Trophoblast cell (in vitro differentiated cells and primary cell): ENCODE measurements around the gene PTGFRN.

Experiments
- DNase-seq, 2 donors: peaks; one replicate each; pipeline ENCODE4 v3.0.0-alpha.2; 2016
- H2AFZ ChIP-seq: 2 replicates; pipeline ENCODE4 v1.6.1; 2013; ENCODE audit warnings: low read length, moderate library complexity, mild to moderate bottlenecking; ENCODE audit not compliant: insufficient read depth, poor library complexity
- H2AK5ac ChIP-seq: 2 replicates; pipeline ENCODE4 v1.6.1; 2013; ENCODE audit warnings: mild to moderate bottlenecking, low read length
- H2BK120ac ChIP-seq: 2 replicates; pipeline ENCODE4 v1.6.1; 2013; ENCODE audit warnings: low read length, mild to moderate bottlenecking, moderate library complexity; ENCODE audit not compliant: insufficient read depth, poor library complexity
- H2BK12ac ChIP-seq: 2 replicates; pipeline ENCODE4 v1.6.1; 2013; ENCODE audit warnings: mild to moderate bottlenecking, low read length, moderate library complexity
- H2BK5ac ChIP-seq: 2 replicates; pipeline ENCODE4 v1.6.1; 2013; ENCODE audit warnings: low read length, low read depth, moderate library complexity, mild to moderate bottlenecking; ENCODE audit not compliant: poor library complexity
- H3K14ac ChIP-seq: 2 replicates; pipeline ENCODE4 v1.6.1; 2013; ENCODE audit warnings: mild to moderate bottlenecking, low read length
- H3K18ac ChIP-seq: 2 replicates; pipeline ENCODE4 v1.6.1; 2013; ENCODE audit warnings: mild to moderate bottlenecking, low read length
- H3K23ac ChIP-seq: 2 replicates; pipeline ENCODE4 v1.6.1; 2013; ENCODE audit warnings: low read length
- H3K27ac ChIP-seq: 2 replicates; pipeline ENCODE4 v1.5.1; 2013; ENCODE audit warnings: low read depth, mild to moderate bottlenecking, inconsistent platforms, low read length, moderate library complexity
- H3K27me3 ChIP-seq: 2 replicates; pipeline ENCODE4 v1.6.1; 2013; ENCODE audit warnings: inconsistent platforms, mild to moderate bottlenecking, low read length, moderate library complexity; ENCODE audit not compliant: insufficient read depth
- H3K36me3 ChIP-seq, 2 experiments: 1 replicate in 1 of 2; 2 replicates in 1 of 2; pipeline ENCODE4 v1.6.1; 2013; ENCODE audit warnings: low read length in 2 of 2, mild to moderate bottlenecking in 2 of 2, moderate library complexity in 1 of 2; ENCODE audit not compliant: insufficient read depth in 2 of 2, control insufficient read depth in 1 of 2
- H3K4ac ChIP-seq: 2 replicates; pipeline ENCODE4 v1.6.1; 2013; ENCODE audit warnings: low read depth, mild to moderate bottlenecking, low read length, moderate library complexity
- H3K4me1 ChIP-seq, 2 experiments: 1 replicate in 1 of 2; 2 replicates in 1 of 2; pipeline ENCODE4 v1.6.1; 2013; ENCODE audit warnings: low read length in 2 of 2, mild to moderate bottlenecking in 2 of 2, moderate library complexity in 1 of 2; ENCODE audit not compliant: insufficient read depth in 2 of 2, control insufficient read depth in 1 of 2
- H3K4me2 ChIP-seq: 2 replicates; pipeline ENCODE4 v1.6.1; 2013; ENCODE audit warnings: inconsistent platforms, mild to moderate bottlenecking, low read length, moderate library complexity
- H3K4me3 ChIP-seq: 2 replicates; pipeline ENCODE4 v1.5.1; 2013; ENCODE audit warnings: mild to moderate bottlenecking, low read depth, low read length, inconsistent platforms
- H3K79me1 ChIP-seq: one replicate; pipeline ENCODE4 v1.6.1; 2013; ENCODE audit warnings: low read length
- H3K79me2 ChIP-seq: 2 replicates; pipeline ENCODE4 v1.6.1; 2013; ENCODE audit warnings: low read length, mild to moderate bottlenecking; ENCODE audit not compliant: control insufficient read depth, insufficient read depth, poor library complexity
- H3K9ac ChIP-seq: 2 replicates; pipeline ENCODE4 v1.6.1; 2013; ENCODE audit warnings: mild to moderate bottlenecking, low read length
- H3K9me3 ChIP-seq: 2 replicates; pipeline ENCODE4 v1.6.1; 2013; ENCODE audit warnings: low read depth, mild to moderate bottlenecking, control low read depth, inconsistent platforms, low read length; ENCODE audit not compliant: insufficient read depth
- H4K12ac ChIP-seq: 2 replicates; pipeline ENCODE4 v1.6.1; 2013; ENCODE audit warnings: low read depth, mild to moderate bottlenecking, low read length, moderate library complexity
- H4K8ac ChIP-seq: 2 replicates; pipeline ENCODE4 v1.6.1; 2013; ENCODE audit warnings: low read depth, mild to moderate bottlenecking, low read length, moderate library complexity
- H4K91ac ChIP-seq: one replicate; pipeline ENCODE4 v1.6.1; 2013; ENCODE audit warnings: low read depth, mild to moderate bottlenecking, low read length, moderate library complexity
- WGBS: extraction: QIAGEN DNeasy Blood & Tissue Kit; methylation state at CpG from one replicate; pipeline ENCODE4 v1.1.7; 2013; ENCODE audit warnings: missing lambda C conversion rate; ENCODE audit not compliant: insufficient read length, insufficient coverage; ENCODE audit errors: extremely low coverage; 5-methylcytosine and 5-hydroxymethylcytosine counted together

Gene PTGFRN

DNA sequence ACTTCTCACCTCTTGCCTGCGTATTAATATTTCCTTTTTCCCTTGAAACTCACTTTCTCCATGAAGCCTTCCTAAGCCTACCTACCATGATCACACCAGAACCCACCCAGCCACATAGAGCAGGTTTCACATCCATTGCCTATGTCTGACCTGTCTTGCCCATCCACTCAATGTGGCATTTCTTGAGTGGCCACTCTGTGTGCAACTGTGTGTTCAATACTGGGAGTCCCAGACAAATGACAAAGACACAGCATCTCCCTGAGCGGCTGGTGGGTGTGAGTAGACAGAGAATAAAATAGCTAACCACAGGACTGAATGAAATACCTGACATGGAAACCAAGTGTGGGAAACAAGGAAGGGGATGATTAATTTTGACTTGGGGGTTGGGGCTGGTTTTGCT, 3.1 kb downstream of the PTGFRN start:
- no peak overlapping the region for H4K91ac ChIP-seq
- no peak overlapping the region for H2AK5ac ChIP-seq
- H2BK120ac ChIP-seq = no peak overlapping the region
- no peak overlapping the region for H4K8ac ChIP-seq
- no peak overlapping the region for H2BK12ac ChIP-seq
- no peak overlapping the region for H3K14ac ChIP-seq
- H3K79me2 ChIP-seq = peaks cover 15% of the 10 kb centered on the region
- no peak for DNase-seq
- no peak overlapping the region for H3K23ac ChIP-seq
- H3K36me3 ChIP-seq = no peaks in the 10 kb centered on the region
- H3K9me3 ChIP-seq = no peaks in the 10 kb centered on the region
- no peak overlapping the region for H2AFZ ChIP-seq
- no peak overlapping the region for H4K12ac ChIP-seq
- no peak overlapping the region for H3K4me2 ChIP-seq
- peak overlapping the region; percentile 10 for H3K4ac ChIP-seq
- H3K27me3 ChIP-seq = no peaks in the 10 kb centered on the region
- no CpG with 5 or more reads among the region's 2 CpGs for WGBS
- H2BK5ac ChIP-seq = no peak overlapping the region
- H3K18ac ChIP-seq = no peak overlapping the region
- peaks cover 17% of the 10 kb centered on the region for H3K79me1 ChIP-seq
- H3K4me3 ChIP-seq = no peak overlapping the region
- H3K9ac ChIP-seq = no peak overlapping the region
- H3K4me1 ChIP-seq = peaks cover 21 to 26% of the 10 kb centered on the region in 2 experiments
- H3K27ac ChIP-seq = no peak overlapping the region

GRCh38 chr1:116913941-116914340, 4.2 kb downstream of the PTGFRN start:
- H2AFZ ChIP-seq = no peak overlapping the region
- H4K8ac ChIP-seq = no peak overlapping the region
- H3K4ac ChIP-seq = no peak overlapping the region
- H3K18ac ChIP-seq = no peak overlapping the region
- no peak overlapping the region for H2BK5ac ChIP-seq
- H3K79me1 ChIP-seq = peaks cover 17% of the 10 kb centered on the region
- no peak overlapping the region for H3K9ac ChIP-seq
- no peak overlapping the region for H3K27ac ChIP-seq
- H3K4me3 ChIP-seq = no peak overlapping the region
- H4K91ac ChIP-seq = no peak overlapping the region
- no peak overlapping the region for H3K14ac ChIP-seq
- H3K4me2 ChIP-seq = no peak overlapping the region
- H3K9me3 ChIP-seq = no peaks in the 10 kb centered on the region
- no peak overlapping the region for H4K12ac ChIP-seq
- no peak overlapping the region for H3K23ac ChIP-seq
- H3K27me3 ChIP-seq = no peaks in the 10 kb centered on the region
- H3K4me1 ChIP-seq = peaks cover 21 to 31% of the 10 kb centered on the region in 2 experiments
- H2BK12ac ChIP-seq = no peak overlapping the region
- H3K36me3 ChIP-seq = no peaks in the 10 kb centered on the region
- no peak overlapping the region for H2AK5ac ChIP-seq
- peaks cover 15% of the 10 kb centered on the region for H3K79me2 ChIP-seq
- DNase-seq = no peak
- no peak overlapping the region for H2BK120ac ChIP-seq
- no CpG with 5 or more reads among the region's 4 CpGs for WGBS

DNA sequence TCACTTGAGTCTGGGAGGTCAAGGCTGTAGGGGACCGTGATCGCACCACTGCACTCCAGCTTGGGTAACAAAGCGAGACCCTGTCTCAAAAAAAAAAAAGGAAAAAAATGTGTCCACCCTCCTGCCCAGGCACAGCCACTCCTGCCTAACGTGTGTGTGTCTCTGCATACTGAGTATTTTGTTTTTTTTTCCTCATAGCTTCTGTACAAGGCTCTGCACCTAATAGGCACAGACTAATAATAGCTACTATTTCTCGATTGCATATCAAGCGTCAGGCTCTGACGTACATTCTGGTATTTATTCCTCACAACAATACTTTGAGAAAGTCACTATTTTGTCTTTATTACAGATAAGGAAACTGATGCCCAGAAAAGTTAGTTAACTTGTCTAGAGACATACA, 5.0 kb downstream of the PTGFRN start:
- Histone ChIP-seq H3K27me3 (no peaks in the 10 kb centered on the region), H2AFZ (no peak overlapping the region), H2AK5ac (no peak overlapping the region), H2BK120ac (no peak overlapping the region), H4K8ac (no peak overlapping the region), H4K91ac (no peak overlapping the region), H3K79me1 (peaks cover 13% of the 10 kb centered on the region), H2BK5ac (no peak overlapping the region), H3K4me3 (no peak overlapping the region), H3K18ac (no peak overlapping the region), H3K4ac (no peak overlapping the region), H2BK12ac (no peak overlapping the region), H3K23ac (no peak overlapping the region), H3K14ac (no peak overlapping the region), H3K27ac (no peak overlapping the region), H3K9me3 (no peaks in the 10 kb centered on the region), H3K9ac (no peak overlapping the region), H3K79me2 (peaks cover 12% of the 10 kb centered on the region), H3K4me1 (peaks cover 17 to 27% of the 10 kb centered on the region in 2 experiments), H4K12ac (no peak overlapping the region), H3K36me3 (no peaks in the 10 kb centered on the region), H3K4me2 (no peak overlapping the region)
- no CpG with 5 or more reads among the region's 7 CpGs for WGBS
- DNase-seq = no peak

GRCh38 chr1:116915086-116915661, 5.5 kb downstream of the PTGFRN start:
- no CpG with 5 or more reads among the region's 7 CpGs for WGBS
- Histone ChIP-seq H3K9me3 (no peaks in the 10 kb centered on the region), H4K91ac (no peak overlapping the region), H3K18ac (peak overlapping the region; percentile 34), H3K4me2 (no peak overlapping the region), H2BK5ac (no peak overlapping the region), H3K9ac (no peak overlapping the region), H2AK5ac (no peak overlapping the region), H3K23ac (no peak overlapping the region), H2BK120ac (no peak overlapping the region), H3K79me2 (peaks cover 7% of the 10 kb centered on the region), H4K8ac (no peak overlapping the region), H3K4ac (peak overlapping the region; percentile 41), H2AFZ (no peak overlapping the region), H3K4me1 (peaks cover 17 to 27% of the 10 kb centered on the region in 2 experiments), H4K12ac (no peak overlapping the region), H2BK12ac (no peak overlapping the region), H3K79me1 (peaks cover 8% of the 10 kb centered on the region), H3K4me3 (no peak overlapping the region), H3K27ac (no peak overlapping the region), H3K36me3 (no peaks in the 10 kb centered on the region), H3K27me3 (no peaks in the 10 kb centered on the region), H3K14ac (no peak overlapping the region)
- DNase-seq = no peak
